ENCODE data around the gene LGALS1.

Gene LGALS1

GRCh38 chr22:37681556-37682049, 6.2 kb downstream of the LGALS1 start:
- Histone ChIP-seq H3K4me3 (replicated peaks; ENCODE audit: low read depth, low read length) (no peak overlapping the region), H3K27me3 (replicated peaks; ENCODE audit: control insufficient read depth, insufficient read depth, low read length) (no peaks in the 10 kb centered on the region), H3K36me3 (ENCODE audit: control insufficient read depth, insufficient read depth, low read length) (peaks cover 10% of the 10 kb centered on the region)
- TF ChIP-seq CTCF (IDR thresholded peaks at IDR 0.05; ENCODE audit: insufficient read depth, low read length, poor library complexity, severe bottlenecking): peak; percentile 93
- DNase-seq (ENCODE audit: extremely low read depth, insufficient read length): peak; percentile 43

GRCh38 chr22:37684803-37685615, 9.6 kb downstream of the LGALS1 start:
- TF ChIP-seq CTCF (IDR thresholded peaks at IDR 0.05; ENCODE audit: insufficient read depth, low read length, poor library complexity, severe bottlenecking): no peak
- Histone ChIP-seq H3K36me3 (ENCODE audit: control insufficient read depth, insufficient read depth, low read length) (peaks cover 10% of the 10 kb centered on the region), H3K4me3 (replicated peaks; ENCODE audit: low read depth, low read length) (no peak overlapping the region), H3K27me3 (replicated peaks; ENCODE audit: control insufficient read depth, insufficient read depth, low read length) (no peaks in the 10 kb centered on the region)
- DNase-seq (ENCODE audit: extremely low read depth, insufficient read length): no peak

- peak within 1 kb of the TSS; percentile 82 for H3K4me3 ChIP-seq (replicated peaks; ENCODE audit: low read depth, low read length)
- no peaks in the 10 kb centered on the region for H3K27me3 ChIP-seq (replicated peaks; ENCODE audit: control insufficient read depth, insufficient read depth, low read length)
- no peak for TF ChIP-seq CTCF (IDR thresholded peaks at IDR 0.05; ENCODE audit: insufficient read depth, low read length, poor library complexity, severe bottlenecking)
- H3K36me3 ChIP-seq (ENCODE audit: control insufficient read depth, insufficient read depth, low read length): peaks cover 12% of the 10 kb centered on the region
- DNase-seq (ENCODE audit: extremely low read depth, insufficient read length): peak; percentile 89
Measured at GRCh38 chr22:37686002-37686982, 10.9 kb downstream of the LGALS1 start, which contains the start of gene NOL12. NOL12 (plus strand) TSS chr22:37686343; CDS start chr22:37686393, 50 bp downstream.

- DNase-seq (ENCODE audit: extremely low read depth, insufficient read length): no peak
- Histone ChIP-seq H3K36me3 (ENCODE audit: control insufficient read depth, insufficient read depth, low read length) (peaks cover 22% of the 10 kb centered on the region), H3K27me3 (replicated peaks; ENCODE audit: control insufficient read depth, insufficient read depth, low read length) (no peaks in the 10 kb centered on the region), H3K4me3 (replicated peaks; ENCODE audit: low read depth, low read length) (no peak overlapping the region)
- no peak for TF ChIP-seq CTCF (IDR thresholded peaks at IDR 0.05; ENCODE audit: insufficient read depth, low read length, poor library complexity, severe bottlenecking)
Measured at GRCh38 chr22:37690407-37690806, 15.0 kb downstream of the LGALS1 start.

- no peak for DNase-seq (ENCODE audit: extremely low read depth, insufficient read length)
- H3K27me3 ChIP-seq (replicated peaks; ENCODE audit: control insufficient read depth, insufficient read depth, low read length): no peaks in the 10 kb centered on the region
- no peak overlapping the region for H3K4me3 ChIP-seq (replicated peaks; ENCODE audit: low read depth, low read length)
- TF ChIP-seq CTCF (IDR thresholded peaks at IDR 0.05; ENCODE audit: insufficient read depth, low read length, poor library complexity, severe bottlenecking): no peak
- peaks cover 22% of the 10 kb centered on the region for H3K36me3 ChIP-seq (ENCODE audit: control insufficient read depth, insufficient read depth, low read length)
Measured at GRCh38 chr22:37690901-37691504, 15.6 kb downstream of the LGALS1 start.
